GM23248 (cell line): ENCODE data around the gene PTPRK.

Experiments
- EZH2 ChIP-seq: fragments of 200-600 bp; sonication (generic); IDR thresholded peaks from 2 replicates; pipeline ENCODE4 v1.6.1; 2018; ENCODE audit warnings: antibody characterized with exemption, mild to moderate bottlenecking; ENCODE audit not compliant: insufficient read depth, poor library complexity, severe bottlenecking
- EZH2phosphoT487 ChIP-seq: fragments of 200-600 bp; sonication (generic); IDR thresholded peaks from 2 replicates; pipeline ENCODE4 v1.6.1; 2018; ENCODE audit warnings: antibody characterized with exemption, moderate library complexity, mild to moderate bottlenecking, low read depth; ENCODE audit not compliant: insufficient read depth

- TF ChIP-seq EZH2phosphoT487 (no peak), EZH2 (no peak)
Observed at GRCh38 chr6:127992144-127992543, 528.3 kb downstream of the PTPRK start.
